ENCODE data around the gene LAMP2. TPM values are rescaled to one million over a fixed set of nuclear protein-coding genes. Genes with fewer than 3 reads are reported as not detected.

LAMP2 gene
- total RNA-seq (2021; fragmentation: NEBNext Ultra II Directional; extraction: Animal tissue kit (Norgen Biotek cat#: 25700)) = 29.9 and 31.4 TPM in 2 replicates
- 14.3 and 21.2 TPM in 2 replicates for polyA plus RNA-seq (2011; rRNA removed)
- polyA plus RNA-seq (2011; cell fraction: cytosol; rRNA removed) = 21.9 TPM
- 13.7 TPM for polyA plus RNA-seq (2011; cell fraction: nucleus; rRNA removed)
- polyA plus RNA-seq (2012, experiment 1 of 2) = 20.1 to 23.8 TPM (median 20.9 TPM) in 4 replicates
- 4.7 TPM for polyA plus RNA-seq (2012, experiment 2 of 2)
- polyA plus RNA-seq (2013, experiment 1 of 2) = 40.6 TPM
- 42.3 TPM for polyA plus RNA-seq (2013, experiment 2 of 2)
- 29.2 and 55.0 TPM in 2 replicates for polyA minus RNA-seq (2011; rRNA and poly(A)+ RNA removed)
- polyA minus RNA-seq (2011; cell fraction: cytosol; rRNA and poly(A)+ RNA removed) = 32.3 TPM
- 21.5 TPM for polyA minus RNA-seq (2011; cell fraction: nucleus; rRNA and poly(A)+ RNA removed)
- long read RNA-seq, experiment 1, full-length matches to known transcripts = 16 of 45 reads
- long read RNA-seq, experiment 1, partial matches to known transcripts = 5 of 45 reads
- long read RNA-seq, experiment 1, other reads (novel, unspliced or antisense) = 24 of 45 reads
- long read RNA-seq, experiment 2, full-length matches to known transcripts = 18 of 25 reads
- long read RNA-seq, experiment 2, partial matches to known transcripts = 2 of 25 reads
- long read RNA-seq, experiment 2, other reads (novel, unspliced or antisense) = 5 of 25 reads

- Histone ChIP-seq H3K79me2 (ENCODE audit: control insufficient read depth in 1 of 2, insufficient read depth in 2 of 2, low read length in 2 of 2) (peaks cover 0 to 37% of the 10 kb centered on the region in 2 experiments; a peak in 2 of 4 replicates), H2BK20ac (ENCODE audit: low read length) (no peak within 1 kb of the TSS), H4K91ac (replicated peaks; ENCODE audit: insufficient read length, low read length) (no peak within 1 kb of the TSS), H3K36me3 (ENCODE audit: control insufficient read depth in 2 of 4, insufficient read depth in 4 of 4, low read length in 3 of 4) (no peaks in the 10 kb centered on the region), H3K27me3 (replicated peaks in 1 of 4; ENCODE audit: control insufficient read depth in 3 of 4, extremely low read depth in 1 of 4, insufficient read depth in 3 of 4, low read length in 3 of 4) (no peaks in the 10 kb centered on the region), H2BK5ac (ENCODE audit: low read depth, low read length) (no peak within 1 kb of the TSS), H3K4me2 (ENCODE audit: insufficient read depth in 1 of 2, low read depth in 2 of 2, low read length in 2 of 2) (peak within 1 kb of the TSS; percentile 72 to 83), H3K56ac (replicated peaks; ENCODE audit: insufficient read length, low read depth, low read length) (no peak within 1 kb of the TSS), H2AK5ac (ENCODE audit: low read depth, low read length) (no peak within 1 kb of the TSS), H3K4me1 (replicated peaks in 1 of 4; ENCODE audit: control insufficient read depth in 3 of 4, insufficient read depth in 4 of 4, low read length in 3 of 4) (no peaks in the 10 kb centered on the region), H4K20me1 (replicated peaks in 1 of 2; ENCODE audit: control insufficient read depth in 1 of 2, insufficient read depth in 2 of 2, low read length in 2 of 2) (peaks cover 0 to 1% of the 10 kb centered on the region in 2 experiments), H3K79me1 (ENCODE audit: low read depth, low read length) (no peaks in the 10 kb centered on the region; the same call in 1 of the 2 replicates), H2BK15ac (ENCODE audit: low read length) (no peak within 1 kb of the TSS), H2AFZ (ENCODE audit: low read length) (no peak within 1 kb of the TSS), H3K9me3 (ENCODE audit: insufficient read depth in 2 of 2, low read depth in 1 of 2, low read length in 1 of 2) (no peaks in the 10 kb centered on the region), H3K27ac (ENCODE audit: low read depth, low read length) (peak within 1 kb of the TSS; percentile 87; the same call in 1 of the 2 replicates), H3K9ac (replicated peaks in 1 of 4; ENCODE audit: extremely low read depth in 1 of 4, low read depth in 3 of 4, low read length in 3 of 4) (peak within 1 kb of the TSS in 3 of 4 experiments; percentile 79 to 91 (median 88); a peak in 6 of 7 replicates), H3K14ac (ENCODE audit: insufficient read length) (no peak within 1 kb of the TSS), H3K18ac (ENCODE audit: extremely low read depth, low read length) (no peak within 1 kb of the TSS; the same call in 1 of the 2 replicates), H3K4ac (replicated peaks; ENCODE audit: insufficient read length, low read depth, low read length) (no peak within 1 kb of the TSS), H3K23ac (ENCODE audit: insufficient read length) (no peak within 1 kb of the TSS), H4K5ac (ENCODE audit: insufficient read length, low read depth, low read length) (no peak within 1 kb of the TSS), H4K8ac (ENCODE audit: extremely low read depth, insufficient read depth, low read length) (peak within 1 kb of the TSS; percentile 92; the same call in 1 of the 2 replicates), H3K23me2 (ENCODE audit: low read depth, low read length) (no peaks in the 10 kb centered on the region), H2BK12ac (ENCODE audit: low read depth, low read length) (no peak within 1 kb of the TSS), H2BK120ac (replicated peaks; ENCODE audit: low read depth, low read length) (no peak within 1 kb of the TSS), H3K4me3 (ENCODE audit: extremely low read depth in 1 of 4, insufficient read depth in 2 of 4, low read depth in 3 of 4, low read length in 4 of 4) (peak within 1 kb of the TSS; percentile 74 to 96 (median 87))
- CTCF ChIA-PET (ENCODE audit: partially characterized antibody) = no interaction called here
- no peak for FAIRE-seq
- POLR2A ChIA-PET (ENCODE audit: partially characterized antibody) = interaction anchor here (0.6 to 1.2 kb wide), 4 partner anchors 17 to 104 kb away, joined by 3 to 4 read pairs (median 3); no protein-coding TSS in a partner anchor
- 1% methylated on average over 13 of the region's 50 CpGs; no CpG with 5 or more reads in 1 of the 2 experiments for WGBS, 2 experiments (ENCODE audit: extremely low coverage in 1 of 2, insufficient coverage in 1 of 2, insufficient read length in 1 of 2, insufficient replicate concordance in 2 of 2, low coverage in 1 of 2, low lambda C conversion rate in 2 of 2, missing lambda C conversion rate in 1 of 2)
- DNase-seq (ENCODE audit: low read depth in 1 of 2, low spot score in 2 of 2) = peak; percentile 47 to 79
- TF ChIP-seq TAF7 (optimal IDR thresholded peaks at IDR 0.05; ENCODE audit: borderline replicate concordance, low read depth, low read length) (no peak), ZNF274 (IDR thresholded peaks at IDR 0.05; ENCODE audit: borderline replicate concordance, extremely low read depth, low read length) (no peak), CBX8 (IDR thresholded peaks at IDR 0.05; ENCODE audit: borderline replicate concordance, low read depth, low read length) (no peak), SIX5 (IDR thresholded peaks at IDR 0.05; ENCODE audit: low read depth, low read length) (no peak), MAFK (IDR thresholded peaks at IDR 0.05; ENCODE audit: low read depth, low read length) (no peak), CREB1 (IDR thresholded peaks at IDR 0.05) (peak; percentile 58), NRF1 (IDR thresholded peaks at IDR 0.05; ENCODE audit: low read depth, low read length) (no peak), TBP (IDR thresholded peaks at IDR 0.05; ENCODE audit: low read depth, low read length) (peak; percentile 84)
- TF ChIP-seq, protein P1, sequence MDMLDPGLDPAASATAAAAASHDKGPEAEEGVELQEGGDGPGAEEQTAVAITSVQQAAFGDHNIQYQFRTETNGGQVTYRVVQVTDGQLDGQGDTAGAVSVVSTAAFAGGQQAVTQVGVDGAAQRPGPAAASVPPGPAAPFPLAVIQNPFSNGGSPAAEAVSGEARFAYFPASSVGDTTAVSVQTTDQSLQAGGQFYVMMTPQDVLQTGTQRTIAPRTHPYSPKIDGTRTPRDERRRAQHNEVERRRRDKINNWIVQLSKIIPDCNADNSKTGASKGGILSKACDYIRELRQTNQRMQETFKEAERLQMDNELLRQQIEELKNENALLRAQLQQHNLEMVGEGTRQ (IDR thresholded peaks at IDR 0.05; ENCODE audit: low read length) = no peak
Measured at GRCh38 chrX:120468825-120469525, at the start of gene LAMP2. LAMP2 (minus strand) TSS chrX:120469296; CDS start chrX:120469169, 127 bp downstream.
